HG02884 (cell line): Measurements from ENCODE around the gene TIAM2.

Experiments
- ATAC-seq: cut with Tn5 transposase; IDR thresholded peaks from one replicate; pipeline ENCODE4 v1.9.1; 2021; ENCODE audit warnings: mild to moderate bottlenecking, moderate library complexity; ENCODE audit not compliant: unreplicated experiment

The TIAM2 gene

DNA sequence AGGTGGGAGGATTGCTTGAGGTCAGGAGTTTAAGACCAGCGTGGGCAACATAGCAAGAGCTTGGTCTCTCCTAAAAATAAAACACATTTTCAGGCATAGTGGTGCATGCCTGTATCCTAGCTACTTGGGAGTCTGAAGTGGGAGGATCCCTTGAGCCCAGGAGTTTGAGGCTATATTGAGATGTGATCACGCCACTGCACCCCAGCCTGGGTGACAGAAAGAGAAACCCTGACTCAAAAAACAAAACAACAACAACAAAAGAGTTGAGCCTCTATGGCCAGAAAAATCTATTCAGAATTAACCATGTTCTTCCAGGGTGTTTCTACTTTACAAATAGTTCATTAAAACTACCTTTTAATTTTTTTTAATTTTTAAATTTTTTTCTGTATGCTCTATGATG is 60.6 kb downstream of the TIAM2 start:
- ATAC-seq, result no peak

GRCh38 chr6:155056756-155057155 is 61.6 kb downstream of the TIAM2 start:
- no peak for ATAC-seq

GRCh38 chr6:155061381-155061780 is 66.3 kb downstream of the TIAM2 start:
- ATAC-seq, result no peak

GRCh38 chr6:155062866-155063341 is 67.8 kb downstream of the TIAM2 start:
- ATAC-seq, result no peak

- no peak for ATAC-seq
Measured at GRCh38 chr6:155064303-155064702, 69.2 kb downstream of the TIAM2 start.

GRCh38 chr6:155066361-155066760 is 71.2 kb downstream of the TIAM2 start:
- no peak for ATAC-seq

- ATAC-seq, result no peak
Measured at GRCh38 chr6:155066921-155067680, 72.0 kb downstream of the TIAM2 start.

GRCh38 chr6:155067956-155068615 is 73.0 kb downstream of the TIAM2 start:
- ATAC-seq, result no peak

GRCh38 chr6:155069543-155069942 is 74.4 kb downstream of the TIAM2 start:
- no peak for ATAC-seq

- ATAC-seq, result no peak
Measured at GRCh38 chr6:155075930-155076695, 81.0 kb downstream of the TIAM2 start.

DNA sequence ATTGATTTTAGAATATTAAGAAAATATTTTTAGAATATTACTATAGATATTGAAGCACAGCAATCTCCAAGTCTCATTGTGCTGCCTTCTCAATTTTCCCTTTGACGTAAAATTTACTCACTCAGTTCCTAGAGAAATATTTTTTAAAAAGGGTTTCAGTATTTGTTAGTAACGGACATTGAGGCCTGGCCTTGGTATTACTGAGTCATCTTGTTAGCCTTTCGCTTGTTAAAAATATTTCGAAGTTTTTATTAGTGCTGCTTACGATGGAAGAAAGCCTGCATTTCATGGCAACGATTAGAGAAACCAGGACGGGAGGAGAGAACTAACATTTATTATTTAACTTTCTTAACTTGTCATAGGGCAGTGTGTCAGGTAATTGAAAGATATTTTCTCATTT is 82.2 kb downstream of the TIAM2 start:
- ATAC-seq, result no peak

DNA sequence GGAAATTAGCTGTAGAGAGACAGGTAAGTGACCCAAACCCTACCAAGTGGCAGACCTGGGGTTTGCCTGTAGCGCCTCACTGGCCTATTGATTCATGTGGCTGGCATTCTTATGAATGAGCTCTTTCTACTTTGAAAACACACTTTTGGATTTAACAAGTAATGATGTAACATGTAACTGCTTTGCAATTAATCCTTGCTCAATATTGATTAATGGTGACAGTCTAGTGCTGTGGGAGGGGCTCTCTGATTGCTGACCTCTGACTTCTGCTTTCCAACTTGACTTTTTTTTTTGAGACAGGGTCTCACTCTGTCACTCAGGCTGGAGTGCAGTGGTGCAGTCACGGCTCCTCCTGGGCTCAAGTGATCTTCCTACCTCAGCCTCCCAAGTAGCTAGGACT is 82.7 kb downstream of the TIAM2 start:
- no peak for ATAC-seq

DNA sequence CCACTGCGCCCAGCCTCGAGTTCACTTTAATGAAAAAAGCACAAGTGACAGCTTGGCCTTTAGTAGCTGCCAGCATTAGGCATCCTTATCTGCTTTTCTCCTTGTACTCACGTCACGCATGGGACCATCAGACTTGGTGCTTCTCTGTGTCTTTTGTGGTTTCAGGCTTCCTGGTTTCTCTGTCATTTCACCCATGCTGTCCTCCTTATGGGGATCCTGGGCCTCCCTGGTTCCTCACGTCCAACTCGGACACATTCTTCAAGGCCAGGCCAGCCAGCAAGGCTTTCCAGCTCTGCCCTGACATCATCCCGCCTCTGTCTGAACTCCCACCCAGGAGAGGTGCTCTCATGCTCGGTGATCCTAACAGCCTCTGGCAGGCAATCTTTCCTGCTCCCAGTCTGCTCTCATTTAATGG is 83.2 kb downstream of the TIAM2 start:
- ATAC-seq, result no peak

DNA sequence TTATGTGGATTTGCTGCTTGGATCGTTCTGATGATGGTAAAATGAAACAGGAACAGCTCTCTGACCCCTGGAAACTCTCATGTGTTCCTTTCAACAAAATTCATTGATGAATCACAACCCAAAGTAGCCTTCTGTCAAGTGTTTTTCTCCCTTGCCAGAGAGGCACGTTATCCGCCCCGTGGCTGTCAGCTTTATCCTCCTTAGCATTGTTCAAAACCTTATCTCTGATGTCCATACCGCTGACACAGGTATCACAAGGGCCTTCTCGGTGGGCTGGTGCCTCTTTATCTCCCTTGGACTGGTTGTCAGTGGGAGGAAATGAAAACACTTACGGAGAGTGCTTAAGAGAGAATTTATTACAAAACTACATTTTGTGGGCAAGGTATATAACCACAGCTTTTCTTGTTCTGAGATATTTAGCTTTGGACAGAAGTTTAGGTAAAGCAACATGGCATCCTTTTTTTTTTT is 84.9 kb downstream of the TIAM2 start:
- peak; percentile 79 for ATAC-seq

DNA sequence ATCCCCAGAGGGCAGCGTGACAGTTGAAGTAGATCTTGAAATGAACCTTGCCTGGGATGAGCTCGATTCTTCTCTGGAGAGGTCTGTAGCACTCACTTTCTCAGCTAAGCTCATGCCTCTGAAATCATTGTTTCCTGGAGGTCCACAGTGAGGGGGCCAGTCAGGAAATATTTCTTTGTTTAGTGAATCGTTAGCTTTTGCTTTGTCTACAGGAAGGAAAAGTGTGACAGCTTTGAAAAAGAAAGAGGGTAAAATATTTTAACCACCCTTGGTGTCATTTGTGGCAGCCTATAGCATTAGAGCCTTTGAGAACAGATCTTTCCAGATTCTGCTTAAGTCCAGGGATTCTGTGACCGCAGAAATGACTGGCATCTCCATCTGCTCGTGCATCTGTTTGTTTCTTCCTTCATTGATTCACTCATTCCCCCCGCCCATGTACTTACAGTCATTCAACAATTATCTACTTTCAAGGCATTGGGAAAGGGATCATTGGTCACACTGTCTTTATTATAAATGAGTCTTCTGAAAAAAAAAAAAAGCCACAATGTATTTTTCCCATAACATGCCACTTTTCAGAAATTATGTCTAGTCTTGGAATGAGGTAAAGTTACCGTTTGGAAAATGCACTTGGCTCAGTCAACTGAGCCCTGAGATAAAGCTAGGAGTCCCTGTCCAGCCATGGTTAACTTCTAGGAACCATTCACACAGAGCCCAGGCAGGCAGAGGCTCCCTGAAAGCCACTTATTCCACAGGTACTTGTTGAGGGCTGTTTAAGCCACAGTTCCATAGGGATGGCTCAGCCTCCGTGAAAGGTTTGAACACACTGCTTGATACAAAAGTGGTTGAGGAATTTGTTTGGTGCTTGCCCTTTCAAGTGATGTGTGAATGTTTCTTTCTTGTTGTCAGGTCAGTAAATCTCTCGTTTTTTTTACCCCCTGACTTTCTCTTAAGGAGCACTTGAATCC is 86.0 kb downstream of the TIAM2 start:
- no peak for ATAC-seq

GRCh38 chr6:155084431-155085123 is 89.5 kb downstream of the TIAM2 start:
- no peak for ATAC-seq

- ATAC-seq, result no peak
Measured at GRCh38 chr6:155085582-155086257, 90.6 kb downstream of the TIAM2 start.

- ATAC-seq, result no peak
Measured at GRCh38 chr6:155088856-155089255, 93.7 kb downstream of the TIAM2 start.

GRCh38 chr6:155089746-155090145 is 94.6 kb downstream of the TIAM2 start:
- no peak for ATAC-seq
